H1 (cell line): ENCODE results near the gene RPS18. TPM values are rescaled to one million over a fixed set of nuclear protein-coding genes. Genes with fewer than 3 reads are reported as not detected.

Experiments used
- CTCF ChIA-PET: fragments of 300-600 bp; sonication (Branson Sonifier 250); formaldehyde crosslinking; loops from one replicate; lab custom pipeline; 2021; ENCODE audit not compliant: partially characterized antibody; lab: Charles Lee
- POLR2A ChIA-PET: fragments of 300-600 bp; sonication (Branson Sonifier 250); formaldehyde crosslinking; loops from one replicate; lab custom pipeline; 2021; ENCODE audit warnings: inconsistent platforms; ENCODE audit not compliant: partially characterized antibody; lab: Charles Lee
- DNase-seq, 2 experiments: peaks; one replicate each; pipeline versions ENCODE4 v3.0.0 to v3.0.0-alpha.2; 2010 to 2022; ENCODE audit warnings: low spot score in 2 of 2, low read depth in 1 of 2, mixed read lengths in 1 of 2
- FAIRE-seq: peaks from 2 replicates; lab custom pipeline; 2011; peaks lifted over from hg19 to GRCh38; lab: Jason Lieb, UNC
- H2AFZ ChIP-seq: 2 replicates; pipeline ENCODE4 v1.8.1; 2012; ENCODE audit warnings: low read length, inconsistent platforms
- H2AK5ac ChIP-seq: 2 replicates; pipeline ENCODE4 v1.6.1; 2013; ENCODE audit warnings: low read depth, low read length
- H2BK120ac ChIP-seq: replicated peaks from 2 replicates; pipeline ENCODE3; 2013; ENCODE audit warnings: low read depth, low read length, inconsistent platforms
- H2BK12ac ChIP-seq: 2 replicates; pipeline ENCODE4 v1.6.1; 2013; ENCODE audit warnings: low read depth, low read length
- H2BK15ac ChIP-seq: 2 replicates; pipeline ENCODE4 v1.6.1; 2013; ENCODE audit warnings: low read length
- H2BK20ac ChIP-seq: 2 replicates; pipeline ENCODE4 v1.6.1; 2013; ENCODE audit warnings: low read length
- H2BK5ac ChIP-seq: 2 replicates; pipeline ENCODE4 v1.6.1; 2013; ENCODE audit warnings: low read depth, low read length
- H3K14ac ChIP-seq: 2 replicates; pipeline ENCODE4 v1.6.1; 2013; ENCODE audit warnings: inconsistent platforms; ENCODE audit not compliant: insufficient read length
- H3K18ac ChIP-seq: 2 replicates; pipeline ENCODE4 v1.6.1; 2013; ENCODE audit warnings: low read length; ENCODE audit errors: extremely low read depth
- H3K23ac ChIP-seq: 2 replicates; pipeline ENCODE4 v1.6.1; 2013; ENCODE audit warnings: inconsistent platforms; ENCODE audit not compliant: insufficient read length
- H3K23me2 ChIP-seq: 2 replicates; pipeline ENCODE4 v1.6.1; 2013; ENCODE audit warnings: low read depth, low read length
- H3K27ac ChIP-seq: 2 replicates; pipeline ENCODE4 v1.6.1; 2011; ENCODE audit warnings: low read depth, low read length, inconsistent platforms
- H3K27me3 ChIP-seq, 4 experiments: replicated peaks in 1 of 4; 1 replicate in 1 of 4; 2 replicates in 3 of 4; pipeline versions ENCODE4 v1.6.1 to v1.8.1; 2011 to 2013; ENCODE audit warnings: low read length in 3 of 4, mild to moderate bottlenecking in 3 of 4, inconsistent platforms in 2 of 4, mixed read lengths in 2 of 4, moderate library complexity in 1 of 4; ENCODE audit not compliant: control insufficient read depth in 3 of 4, insufficient read depth in 3 of 4; ENCODE audit errors: extremely low read depth in 1 of 4
- H3K36me3 ChIP-seq, 4 experiments: 2 replicates each; pipeline versions ENCODE4 v1.6.1 to v1.8.1; 2011 to 2013; ENCODE audit warnings: mild to moderate bottlenecking in 4 of 4, low read length in 3 of 4, moderate library complexity in 2 of 4, control low read depth in 1 of 4, inconsistent platforms in 1 of 4; ENCODE audit not compliant: insufficient read depth in 4 of 4, control insufficient read depth in 2 of 4
- H3K4ac ChIP-seq: replicated peaks from 2 replicates; pipeline ENCODE3; 2013; ENCODE audit warnings: low read length, low read depth, mixed read lengths, inconsistent platforms; ENCODE audit not compliant: insufficient read length
- H3K4me1 ChIP-seq, 4 experiments: replicated peaks in 1 of 4; 1 replicate in 1 of 4; 2 replicates in 3 of 4; pipeline versions ENCODE4 v1.6.1 to v1.8.1; 2011 to 2013; ENCODE audit warnings: low read length in 3 of 4, inconsistent platforms in 2 of 4, mixed read lengths in 1 of 4; ENCODE audit not compliant: insufficient read depth in 4 of 4, control insufficient read depth in 3 of 4
- H3K4me2 ChIP-seq, 2 experiments: 2 replicates each; pipeline versions ENCODE4 v1.6.1 to v1.8.1; 2011 to 2013; ENCODE audit warnings: low read depth in 2 of 2, low read length in 2 of 2, control low read depth in 1 of 2, inconsistent platforms in 1 of 2, mild to moderate bottlenecking in 1 of 2; ENCODE audit not compliant: insufficient read depth in 1 of 2
- H3K4me3 ChIP-seq, 4 experiments: fragments of 200-600, 300-600 bp in 1 of 4; sonication (generic), shearing (Covaris generic), sonication (Bioruptor Twin) in 1 of 4; 2 replicates each; pipeline versions ENCODE4 v1.5.1 to v1.8.1; 2011 to 2016; ENCODE audit warnings: low read length in 4 of 4, low read depth in 3 of 4, control low read depth in 2 of 4, inconsistent platforms in 2 of 4, mild to moderate bottlenecking in 2 of 4, mixed read lengths in 1 of 4, moderate library complexity in 1 of 4; ENCODE audit not compliant: insufficient read depth in 2 of 4; ENCODE audit errors: extremely low read depth in 1 of 4
- H3K56ac ChIP-seq: replicated peaks from 2 replicates; pipeline ENCODE3; 2013; ENCODE audit warnings: low read depth, mild to moderate bottlenecking, mixed read lengths, low read length, inconsistent platforms; ENCODE audit not compliant: insufficient read length
- H3K79me1 ChIP-seq: 2 replicates; pipeline ENCODE4 v1.6.1; 2013; ENCODE audit warnings: low read depth, low read length, control low read depth
- H3K79me2 ChIP-seq, 2 experiments: 2 replicates each; pipeline versions ENCODE4 v1.6.1 to v1.8.1; 2012 to 2013; ENCODE audit warnings: low read length in 2 of 2, mild to moderate bottlenecking in 2 of 2, inconsistent platforms in 1 of 2; ENCODE audit not compliant: insufficient read depth in 2 of 2, control insufficient read depth in 1 of 2
- H3K9ac ChIP-seq, 4 experiments: replicated peaks in 1 of 4; 1 replicate in 1 of 4; 2 replicates in 3 of 4; pipeline versions ENCODE4 v1.6.1 to v1.8.1; 2011 to 2013; ENCODE audit warnings: low read depth in 3 of 4, low read length in 3 of 4, control low read depth in 2 of 4, mild to moderate bottlenecking in 2 of 4, moderate library complexity in 2 of 4, inconsistent platforms in 1 of 4; ENCODE audit errors: extremely low read depth in 1 of 4
- H3K9me3 ChIP-seq, 2 experiments: 2 replicates each; pipeline versions ENCODE4 v1.6.1 to v1.8.1; 2012 to 2013; ENCODE audit warnings: mild to moderate bottlenecking in 2 of 2, moderate library complexity in 2 of 2, control low read depth in 1 of 2, inconsistent platforms in 1 of 2, low read depth in 1 of 2, low read length in 1 of 2, mixed read lengths in 1 of 2; ENCODE audit not compliant: insufficient read depth in 2 of 2
- H4K20me1 ChIP-seq, 2 experiments: replicated peaks in 1 of 2; 2 replicates each; pipeline versions ENCODE3 to v1.8.1; 2011 to 2013; ENCODE audit warnings: inconsistent platforms in 2 of 2, low read length in 2 of 2, mild to moderate bottlenecking in 1 of 2; ENCODE audit not compliant: insufficient read depth in 2 of 2, control insufficient read depth in 1 of 2
- H4K5ac ChIP-seq: 2 replicates; pipeline ENCODE4 v1.6.1; 2013; ENCODE audit warnings: low read length, low read depth, mixed read lengths, inconsistent platforms; ENCODE audit not compliant: insufficient read length
- H4K8ac ChIP-seq: 2 replicates; pipeline ENCODE4 v1.8.0; 2013; ENCODE audit warnings: mild to moderate bottlenecking, moderate library complexity, low read length, inconsistent platforms; ENCODE audit not compliant: insufficient read depth; ENCODE audit errors: extremely low read depth
- H4K91ac ChIP-seq: replicated peaks from 2 replicates; pipeline ENCODE3; 2013; ENCODE audit warnings: low read length, mixed read lengths, inconsistent platforms; ENCODE audit not compliant: insufficient read length
- ASH2L ChIP-seq: fragments of 200-600, 300-600 bp; sonication (generic); IDR thresholded peaks from one replicate; pipeline ENCODE4 v1.7.1; 2017; ENCODE audit warnings: low read length
- EGR1 ChIP-seq: IDR thresholded peaks from 2 replicates; pipeline ENCODE4 v1.6.1; 2011; ENCODE audit warnings: low read depth, low read length, borderline replicate concordance
- MAX ChIP-seq: IDR thresholded peaks from 2 replicates; pipeline ENCODE4 v1.6.1; 2012; ENCODE audit warnings: inconsistent platforms
- RNF2 ChIP-seq: fragments of 200-900, 300-1000 bp; sonication (generic); IDR thresholded peaks from 2 replicates; pipeline ENCODE4 v1.7.1; 2016; ENCODE audit warnings: borderline replicate concordance, low read depth, mild to moderate bottlenecking, antibody characterized with exemption, low read length; ENCODE audit not compliant: poor library complexity, severe bottlenecking; ENCODE audit errors: missing control alignments
- RXRA ChIP-seq: IDR thresholded peaks from 2 replicates; pipeline ENCODE4 v1.6.1; 2011; ENCODE audit warnings: low read depth, mild to moderate bottlenecking, low read length, moderate library complexity; ENCODE audit not compliant: insufficient read depth
- SIRT6 ChIP-seq: IDR thresholded peaks from one replicate; pipeline ENCODE4 v1.7.1; 2012; ENCODE audit warnings: low read length, inconsistent platforms
- SUZ12 ChIP-seq: fragments of 200-600 bp; sonication (generic); IDR thresholded peaks from 2 replicates; pipeline ENCODE4 v1.6.1; 2012; ENCODE audit warnings: mild to moderate bottlenecking, inconsistent platforms, low read length, moderate library complexity, mixed read lengths
- WGBS, 2 experiments: shearing (Covaris generic) in 1 of 2; methylation state at CpG; one replicate each; pipeline versions ENCODE4 v1.1.6 to v1.1.7; 2013 to 2015; ENCODE audit warnings: low lambda C conversion rate in 2 of 2, mixed read lengths in 2 of 2, inconsistent platforms in 1 of 2, low coverage in 1 of 2, missing lambda C conversion rate in 1 of 2; ENCODE audit not compliant: insufficient replicate concordance in 2 of 2, insufficient coverage in 1 of 2, insufficient read length in 1 of 2; ENCODE audit errors: extremely low coverage in 1 of 2, missing lambda C conversion rate in 1 of 2; 5-methylcytosine and 5-hydroxymethylcytosine counted together
- polyA plus RNA-seq, 7 experiments: library from polyadenylated mRNA; depleted of rRNA in 3 of 7; stranded (reverse) in 5 of 7; unstranded in 2 of 7; fragments of >200 nt in 5 of 7; fragments of 200-250 nt in 2 of 7; gene quantifications; 1 replicate in 5 of 7; 2 replicates in 1 of 7; 4 replicates in 1 of 7; pipeline versions ENCODE4 v1.2.1 to v1.2.3, GENCODE V29; 2011 to 2013; ENCODE audit warnings: missing spikeins in 2 of 7, mixed read lengths in 2 of 7
- total RNA-seq: library from RNA; stranded (reverse); fragmentation: NEBNext Ultra II Directional; extraction: Animal tissue kit (Norgen Biotek cat#: 25700); gene quantifications from 2 replicates; pipeline ENCODE4 v1.2.1, GENCODE V29; 2021

The RPS18 gene
- total and polyA plus RNA-seq, 2 of the 8 experiments (the other 6 are each of a cell fraction or from before 2014, with no cell fraction given), result 2,796 to 7,099 TPM

GRCh38 chr6:33279257-33279695, 7.4 kb downstream of the RPS18 start:
- CTCF ChIA-PET, result interaction anchor here (0.7 to 8.0 kb wide), 13 partner anchors 9 to 169 kb away, joined by 3 to 81 read pairs (median 3); partner anchors contain the start of genes PFDN6, RGL2, RPS18 and TAPBP
- Histone ChIP-seq H3K23ac (no peak overlapping the region), H3K23me2 (peaks cover 11% of the 10 kb centered on the region), H2AFZ (no peak overlapping the region), H3K79me2 (peaks cover 5 to 11% of the 10 kb centered on the region in 2 experiments), H2BK15ac (no peak overlapping the region), H2BK12ac (no peak overlapping the region), H3K9me3 (no peaks in the 10 kb centered on the region), H2AK5ac (no peak overlapping the region), H3K14ac (no peak overlapping the region), H3K4me1 (peaks cover under 1 to 23% (median 7%) of the 10 kb centered on the region in 4 experiments), H3K4me2 (no peak overlapping the region), H3K56ac (no peak overlapping the region), H3K27me3 (no peaks in the 10 kb centered on the region), H4K91ac (no peak overlapping the region), H2BK5ac (no peak overlapping the region), H2BK20ac (no peak overlapping the region), H3K79me1 (0 out of 2 replicates have a peak, but pooled peaks cover 3% of the 10 kb centered on the region), H4K8ac (no peak overlapping the region), H3K18ac (no peak overlapping the region), H3K27ac (no peak overlapping the region), H3K4ac (no peak overlapping the region), H2BK120ac (no peak overlapping the region), H3K9ac (no peak overlapping the region), H3K4me3 (no peak overlapping the region), H4K5ac (no peak overlapping the region), H3K36me3 (peaks cover 9 to 35% (median 26%) of the 10 kb centered on the region in 4 experiments; a peak in 7 of 8 replicates), H4K20me1 (peaks cover 12 to 13% of the 10 kb centered on the region in 2 experiments)
- 86% methylated on average over 13 of the region's 13 CpGs; no CpG with 5 or more reads in 1 of the 2 experiments for WGBS, 2 experiments
- no peak for FAIRE-seq
- POLR2A ChIA-PET, result interaction anchor here (0.9 to 12.0 kb wide), 8 partner anchors 7 to 309 kb away, joined by 3 to 337 read pairs (median 16); partner anchors contain the start of genes PFDN6, RGL2, RPS18 and VPS52
- no peak for DNase-seq
- no peak for TF ChIP-seq SUZ12
- TF ChIP-seq SIRT6, result no peak
- TF ChIP-seq RNF2, result no peak
- no peak for TF ChIP-seq EGR1
- no peak for TF ChIP-seq ASH2L
- no peak for TF ChIP-seq MAX
- TF ChIP-seq RXRA, result no peak
